ENCODE results near the gene TRIO.

TRIO gene

GRCh38 chr5:14244721-14245120 is 101.6 kb downstream of the TRIO start:
- H3K79me2 ChIP-seq (ENCODE audit: control insufficient read depth, insufficient read depth, low read length) = peaks cover 70% of the 10 kb centered on the region
- H3K23ac ChIP-seq (ENCODE audit: low read length) = no peak overlapping the region
- WGBS (ENCODE audit: extremely low coverage, insufficient coverage, low lambda C conversion rate) = no CpG with 5 or more reads among the region's 6 CpGs
- H3K9ac ChIP-seq (ENCODE audit: low read length) = peak overlapping the region; percentile 22
- H4K5ac ChIP-seq (ENCODE audit: low read length) = no peak overlapping the region
- H3K27ac ChIP-seq (ENCODE audit: low read depth, low read length) = no peak overlapping the region
- no peak overlapping the region for H3K4me2 ChIP-seq (ENCODE audit: low read length)
- no peak overlapping the region for H2AK5ac ChIP-seq (ENCODE audit: low read length)
- peaks cover 11% of the 10 kb centered on the region for H3K4me1 ChIP-seq (ENCODE audit: control insufficient read depth, low read depth, low read length)
- H3K79me1 ChIP-seq (ENCODE audit: low read length) = peaks cover 42% of the 10 kb centered on the region
- H4K8ac ChIP-seq (ENCODE audit: low read depth, low read length) = no peak overlapping the region
- no peak overlapping the region for H2BK15ac ChIP-seq (replicated peaks; ENCODE audit: low read depth)
- H3K4ac ChIP-seq (ENCODE audit: low read depth, low read length) = no peak overlapping the region
- no peak overlapping the region for H2BK120ac ChIP-seq (ENCODE audit: low read depth, low read length)
- H3K18ac ChIP-seq (ENCODE audit: low read length) = no peak overlapping the region
- no peak overlapping the region for H3K4me3 ChIP-seq (ENCODE audit: low read length)
- H3K36me3 ChIP-seq (ENCODE audit: control insufficient read depth, insufficient read depth, low read length) = no peaks in the 10 kb centered on the region
- H2BK5ac ChIP-seq (ENCODE audit: low read length) = no peak overlapping the region
- no peaks in the 10 kb centered on the region for H3K27me3 ChIP-seq (ENCODE audit: insufficient read depth, low read length, poor library complexity)
- DNase-seq = no peak
- peak overlapping the region; percentile 62 for H3K56ac ChIP-seq (ENCODE audit: low read length)

- H2BK120ac ChIP-seq (ENCODE audit: low read depth, low read length) = no peak overlapping the region
- H3K18ac ChIP-seq (ENCODE audit: low read length) = no peak overlapping the region
- DNase-seq = no peak
- no peaks in the 10 kb centered on the region for H3K36me3 ChIP-seq (ENCODE audit: control insufficient read depth, insufficient read depth, low read length)
- no CpG with 5 or more reads among the region's 13 CpGs for whole genome bisulfite sequencing (ENCODE audit: extremely low coverage, insufficient coverage, low lambda C conversion rate)
- H2BK5ac ChIP-seq (ENCODE audit: low read length) = no peak overlapping the region
- H3K27ac ChIP-seq (ENCODE audit: low read depth, low read length) = no peak overlapping the region
- H3K23ac ChIP-seq (ENCODE audit: low read length) = no peak overlapping the region
- no peak overlapping the region for H2AK5ac ChIP-seq (ENCODE audit: low read length)
- no peak overlapping the region for H3K56ac ChIP-seq (ENCODE audit: low read length)
- no peaks in the 10 kb centered on the region for H3K27me3 ChIP-seq (ENCODE audit: insufficient read depth, low read length, poor library complexity)
- no peak overlapping the region for H3K4me3 ChIP-seq (ENCODE audit: low read length)
- no peak overlapping the region for H4K5ac ChIP-seq (ENCODE audit: low read length)
- H3K79me1 ChIP-seq (ENCODE audit: low read length) = peaks cover 44% of the 10 kb centered on the region
- peaks cover 16% of the 10 kb centered on the region for H3K4me1 ChIP-seq (ENCODE audit: control insufficient read depth, low read depth, low read length)
- no peak overlapping the region for H4K8ac ChIP-seq (ENCODE audit: low read depth, low read length)
- no peak overlapping the region for H3K9ac ChIP-seq (ENCODE audit: low read length)
- H3K4ac ChIP-seq (ENCODE audit: low read depth, low read length) = no peak overlapping the region
- H3K4me2 ChIP-seq (ENCODE audit: low read length) = no peak overlapping the region
- no peak overlapping the region for H2BK15ac ChIP-seq (replicated peaks; ENCODE audit: low read depth)
- H3K79me2 ChIP-seq (ENCODE audit: control insufficient read depth, insufficient read depth, low read length) = peaks cover 71% of the 10 kb centered on the region
Measured at GRCh38 chr5:14245132-14245925, 102.2 kb downstream of the TRIO start.

GRCh38 chr5:14246350-14247053 is 103.4 kb downstream of the TRIO start:
- Histone ChIP-seq H2BK15ac (replicated peaks; ENCODE audit: low read depth) (no peak overlapping the region), H3K4ac (ENCODE audit: low read depth, low read length) (no peak overlapping the region), H3K4me1 (ENCODE audit: control insufficient read depth, low read depth, low read length) (peaks cover 16% of the 10 kb centered on the region), H2BK120ac (ENCODE audit: low read depth, low read length) (no peak overlapping the region), H4K8ac (ENCODE audit: low read depth, low read length) (no peak overlapping the region), H3K79me2 (ENCODE audit: control insufficient read depth, insufficient read depth, low read length) (peaks cover 80% of the 10 kb centered on the region), H3K27ac (ENCODE audit: low read depth, low read length) (no peak overlapping the region), H3K23ac (ENCODE audit: low read length) (no peak overlapping the region), H3K36me3 (ENCODE audit: control insufficient read depth, insufficient read depth, low read length) (no peaks in the 10 kb centered on the region), H2AK5ac (ENCODE audit: low read length) (no peak overlapping the region), H3K9ac (ENCODE audit: low read length) (no peak overlapping the region), H3K27me3 (ENCODE audit: insufficient read depth, low read length, poor library complexity) (no peaks in the 10 kb centered on the region), H4K5ac (ENCODE audit: low read length) (no peak overlapping the region), H3K56ac (ENCODE audit: low read length) (no peak overlapping the region), H3K79me1 (ENCODE audit: low read length) (peaks cover 43% of the 10 kb centered on the region), H3K4me3 (ENCODE audit: low read length) (no peak overlapping the region), H3K18ac (ENCODE audit: low read length) (no peak overlapping the region), H3K4me2 (ENCODE audit: low read length) (no peak overlapping the region), H2BK5ac (ENCODE audit: low read length) (no peak overlapping the region)
- no CpG with 5 or more reads among the region's 9 CpGs for WGBS (ENCODE audit: extremely low coverage, insufficient coverage, low lambda C conversion rate)
- DNase-seq = peak; percentile 43

GRCh38 chr5:14247054-14247386 is 103.9 kb downstream of the TRIO start:
- H2AK5ac ChIP-seq (ENCODE audit: low read length) = no peak overlapping the region
- peak; percentile 56 for DNase-seq
- no peak overlapping the region for H3K23ac ChIP-seq (ENCODE audit: low read length)
- peaks cover 16% of the 10 kb centered on the region for H3K4me1 ChIP-seq (ENCODE audit: control insufficient read depth, low read depth, low read length)
- H3K18ac ChIP-seq (ENCODE audit: low read length) = no peak overlapping the region
- H4K8ac ChIP-seq (ENCODE audit: low read depth, low read length) = no peak overlapping the region
- no peaks in the 10 kb centered on the region for H3K36me3 ChIP-seq (ENCODE audit: control insufficient read depth, insufficient read depth, low read length)
- no CpG with 5 or more reads among the region's 4 CpGs for WGBS (ENCODE audit: extremely low coverage, insufficient coverage, low lambda C conversion rate)
- peaks cover 80% of the 10 kb centered on the region for H3K79me2 ChIP-seq (ENCODE audit: control insufficient read depth, insufficient read depth, low read length)
- no peak overlapping the region for H3K4me3 ChIP-seq (ENCODE audit: low read length)
- H2BK15ac ChIP-seq (replicated peaks; ENCODE audit: low read depth) = no peak overlapping the region
- H3K27me3 ChIP-seq (ENCODE audit: insufficient read depth, low read length, poor library complexity) = no peaks in the 10 kb centered on the region
- no peak overlapping the region for H2BK120ac ChIP-seq (ENCODE audit: low read depth, low read length)
- no peak overlapping the region for H3K4ac ChIP-seq (ENCODE audit: low read depth, low read length)
- no peak overlapping the region for H2BK5ac ChIP-seq (ENCODE audit: low read length)
- H3K56ac ChIP-seq (ENCODE audit: low read length) = no peak overlapping the region
- H3K79me1 ChIP-seq (ENCODE audit: low read length) = peaks cover 41% of the 10 kb centered on the region
- H3K9ac ChIP-seq (ENCODE audit: low read length) = no peak overlapping the region
- no peak overlapping the region for H3K4me2 ChIP-seq (ENCODE audit: low read length)
- H4K5ac ChIP-seq (ENCODE audit: low read length) = no peak overlapping the region
- no peak overlapping the region for H3K27ac ChIP-seq (ENCODE audit: low read depth, low read length)

GRCh38 chr5:14249258-14250082 is 106.3 kb downstream of the TRIO start:
- no CpG with 5 or more reads among the region's 6 CpGs for WGBS (ENCODE audit: extremely low coverage, insufficient coverage, low lambda C conversion rate)
- Histone ChIP-seq H3K27me3 (ENCODE audit: insufficient read depth, low read length, poor library complexity) (no peaks in the 10 kb centered on the region), H3K4me3 (ENCODE audit: low read length) (no peak overlapping the region)

More at GRCh38 chr5:14249258-14250082, 106.3 kb downstream of the TRIO start:
- no peak overlapping the region for H2BK5ac ChIP-seq (ENCODE audit: low read length)
- H3K79me2 ChIP-seq (ENCODE audit: control insufficient read depth, insufficient read depth, low read length) = peaks cover 82% of the 10 kb centered on the region
- no peak overlapping the region for H3K23ac ChIP-seq (ENCODE audit: low read length)
- no peak overlapping the region for H3K18ac ChIP-seq (ENCODE audit: low read length)
- DNase-seq = no peak
- H2BK120ac ChIP-seq (ENCODE audit: low read depth, low read length) = no peak overlapping the region
- H3K4me2 ChIP-seq (ENCODE audit: low read length) = no peak overlapping the region
- H2BK15ac ChIP-seq (replicated peaks; ENCODE audit: low read depth) = no peak overlapping the region
- H3K36me3 ChIP-seq (ENCODE audit: control insufficient read depth, insufficient read depth, low read length) = no peaks in the 10 kb centered on the region
- H3K79me1 ChIP-seq (ENCODE audit: low read length) = peaks cover 36% of the 10 kb centered on the region
- no peak overlapping the region for H4K5ac ChIP-seq (ENCODE audit: low read length)
- no peak overlapping the region for H3K9ac ChIP-seq (ENCODE audit: low read length)
- no peak overlapping the region for H3K4ac ChIP-seq (ENCODE audit: low read depth, low read length)
- no peak overlapping the region for H3K27ac ChIP-seq (ENCODE audit: low read depth, low read length)
- no peak overlapping the region for H4K8ac ChIP-seq (ENCODE audit: low read depth, low read length)
- no peak overlapping the region for H3K56ac ChIP-seq (ENCODE audit: low read length)
- H3K4me1 ChIP-seq (ENCODE audit: control insufficient read depth, low read depth, low read length) = peaks cover 11% of the 10 kb centered on the region
- no peak overlapping the region for H2AK5ac ChIP-seq (ENCODE audit: low read length)
